OCI-LY1 (cell line): ENCODE measurements around the gene NLK.

Source experiments
- EZH2 ChIP-seq: fragments of 200-600 bp; sonication (generic), shearing (Covaris generic); IDR thresholded peaks from 2 replicates; pipeline ENCODE4 v1.8.0; 2017; ENCODE audit warnings: borderline replicate concordance, mixed run types, mild to moderate bottlenecking, antibody characterized with exemption, low read length, moderate library complexity, mixed read lengths
- TF ChIP-seq, protein P1 (sequence below): fragments of 200-600 bp; sonication (generic), shearing (Covaris generic); IDR thresholded peaks from 2 replicates; pipeline ENCODE4 v1.5.1; 2017; ENCODE audit warnings: mild to moderate bottlenecking, antibody characterized with exemption, low read length, moderate library complexity, mixed read lengths

DNA sequence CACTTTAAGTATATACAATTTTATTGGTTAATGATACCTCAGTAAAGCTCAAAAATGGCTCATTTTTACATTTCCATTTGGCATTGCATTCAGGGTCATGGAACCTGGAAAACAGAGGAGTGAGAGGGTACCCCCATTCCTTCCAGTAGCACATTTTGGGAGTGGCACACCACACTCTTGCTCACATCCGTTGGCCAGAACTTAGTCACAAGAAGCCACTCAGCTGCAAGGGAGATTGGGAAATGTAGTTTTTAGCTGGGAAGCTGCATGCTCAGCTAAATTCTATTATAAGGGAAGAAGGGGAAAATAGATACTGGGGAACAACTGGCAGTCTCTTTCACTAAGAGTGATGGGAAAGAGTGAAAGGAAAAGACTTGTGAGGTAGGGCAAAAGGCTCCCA lies 174.1 kb downstream of the NLK start:
- TF ChIP-seq, protein P1, sequence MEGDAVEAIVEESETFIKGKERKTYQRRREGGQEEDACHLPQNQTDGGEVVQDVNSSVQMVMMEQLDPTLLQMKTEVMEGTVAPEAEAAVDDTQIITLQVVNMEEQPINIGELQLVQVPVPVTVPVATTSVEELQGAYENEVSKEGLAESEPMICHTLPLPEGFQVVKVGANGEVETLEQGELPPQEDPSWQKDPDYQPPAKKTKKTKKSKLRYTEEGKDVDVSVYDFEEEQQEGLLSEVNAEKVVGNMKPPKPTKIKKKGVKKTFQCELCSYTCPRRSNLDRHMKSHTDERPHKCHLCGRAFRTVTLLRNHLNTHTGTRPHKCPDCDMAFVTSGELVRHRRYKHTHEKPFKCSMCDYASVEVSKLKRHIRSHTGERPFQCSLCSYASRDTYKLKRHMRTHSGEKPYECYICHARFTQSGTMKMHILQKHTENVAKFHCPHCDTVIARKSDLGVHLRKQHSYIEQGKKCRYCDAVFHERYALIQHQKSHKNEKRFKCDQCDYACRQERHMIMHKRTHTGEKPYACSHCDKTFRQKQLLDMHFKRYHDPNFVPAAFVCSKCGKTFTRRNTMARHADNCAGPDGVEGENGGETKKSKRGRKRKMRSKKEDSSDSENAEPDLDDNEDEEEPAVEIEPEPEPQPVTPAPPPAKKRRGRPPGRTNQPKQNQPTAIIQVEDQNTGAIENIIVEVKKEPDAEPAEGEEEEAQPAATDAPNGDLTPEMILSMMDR = no peak
- no peak for TF ChIP-seq EZH2
